HuH-7 (cell line): ENCODE data around the gene OR6Q1.

Experiments used
- DNase-seq: peaks from one replicate; pipeline ENCODE4 v3.0.0; 2011; ENCODE audit warnings: low spot score

Gene OR6Q1

GRCh38 chr11:58058276-58059006 lies 27.7 kb downstream of the OR6Q1 start:
- no peak for DNase-seq

GRCh38 chr11:58059007-58059350 lies 28.2 kb downstream of the OR6Q1 start:
- DNase-seq, result no peak

GRCh38 chr11:58060535-58060934 lies 29.8 kb downstream of the OR6Q1 start:
- no peak for DNase-seq

- no peak for DNase-seq
Observed at GRCh38 chr11:58060939-58061672, 30.4 kb downstream of the OR6Q1 start.

GRCh38 chr11:58061813-58062212 lies 31.1 kb downstream of the OR6Q1 start:
- no peak for DNase-seq

GRCh38 chr11:58067685-58068084 lies 36.9 kb downstream of the OR6Q1 start:
- DNase-seq, result no peak

GRCh38 chr11:58068655-58069054 lies 37.9 kb downstream of the OR6Q1 start:
- DNase-seq, result no peak

GRCh38 chr11:58070585-58070984 lies 39.8 kb downstream of the OR6Q1 start:
- no peak for DNase-seq

GRCh38 chr11:58075781-58076180 lies 45.0 kb downstream of the OR6Q1 start:
- no peak for DNase-seq
